Measurements from ENCODE around the gene TBC1D2B.
A peak's percentile ranks its signal among the peaks of the same experiment; 100 is the strongest.

Gene TBC1D2B

GRCh38 chr15:78055919-78056713, 21.4 kb downstream of the TBC1D2B start:
- no peak for FAIRE-seq
- DNase-seq (ENCODE audit: low spot score): no peak

DNA sequence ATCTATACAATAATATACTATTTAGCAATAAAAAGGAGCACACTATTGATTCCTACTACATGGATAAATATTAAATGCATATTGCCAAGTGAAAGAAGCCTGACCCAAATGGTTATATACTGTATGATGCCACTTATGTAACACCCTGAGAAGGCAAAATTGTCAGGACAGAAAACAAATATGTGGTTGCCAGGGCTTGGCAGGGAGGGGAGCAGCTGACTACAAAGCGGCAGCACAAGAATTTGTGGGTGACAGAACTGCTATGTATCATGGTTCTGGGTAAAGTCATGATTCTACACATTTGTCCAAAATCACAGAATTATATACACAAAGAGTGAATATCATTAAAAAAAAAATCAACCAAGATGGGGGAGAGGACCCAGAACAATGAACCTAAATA, 22.5 kb downstream of the TBC1D2B start:
- no peak for DNase-seq (ENCODE audit: low spot score)
- FAIRE-seq: no peak

DNA sequence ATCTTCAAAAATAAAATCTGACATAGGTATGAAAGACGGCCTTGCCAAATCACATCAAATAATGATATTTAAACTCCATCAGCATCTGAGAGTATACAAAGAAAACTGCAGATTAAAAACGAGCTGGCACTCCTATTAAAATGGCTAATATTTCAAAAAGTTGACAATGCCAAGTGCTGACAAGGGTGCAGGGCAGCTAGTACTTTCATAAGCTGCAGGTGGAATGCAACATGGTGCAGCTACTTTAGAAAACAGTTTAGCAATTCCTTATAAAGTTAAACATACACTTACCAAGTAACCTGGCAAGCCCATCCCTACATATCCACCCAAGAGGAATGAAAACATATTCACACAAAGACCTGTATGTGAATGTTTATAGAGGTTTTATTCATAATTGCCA, 23.0 kb downstream of the TBC1D2B start:
- no peak for DNase-seq (ENCODE audit: low spot score)
- no peak for FAIRE-seq

GRCh38 chr15:78052545-78052944, 25.0 kb downstream of the TBC1D2B start:
- FAIRE-seq: no peak
- no peak for DNase-seq (ENCODE audit: low spot score)

DNA sequence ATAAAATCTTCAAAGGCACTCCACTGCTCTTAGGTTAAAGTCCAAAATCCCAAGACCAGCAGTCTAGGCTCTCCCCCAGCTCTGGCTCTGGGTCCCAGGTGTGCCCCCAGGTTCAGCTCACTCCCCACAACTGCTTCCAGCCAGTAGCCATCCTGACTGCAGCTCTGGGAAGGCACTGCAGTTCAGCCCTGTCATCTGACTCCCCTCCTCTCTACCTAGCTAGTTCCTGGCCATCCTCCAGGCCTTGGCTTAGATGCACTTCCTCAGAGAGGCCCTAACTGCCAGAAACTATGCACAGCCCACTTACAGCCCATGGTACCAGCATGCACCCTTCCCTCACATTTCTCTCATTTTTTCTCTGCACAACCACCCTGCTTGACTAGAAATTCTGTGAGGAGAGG, 25.5 kb downstream of the TBC1D2B start:
- DNase-seq (ENCODE audit: low spot score): no peak
- FAIRE-seq: no peak

- no peak for DNase-seq (ENCODE audit: low spot score)
- FAIRE-seq: no peak
Observed at GRCh38 chr15:78051596-78051995, 25.9 kb downstream of the TBC1D2B start.

DNA sequence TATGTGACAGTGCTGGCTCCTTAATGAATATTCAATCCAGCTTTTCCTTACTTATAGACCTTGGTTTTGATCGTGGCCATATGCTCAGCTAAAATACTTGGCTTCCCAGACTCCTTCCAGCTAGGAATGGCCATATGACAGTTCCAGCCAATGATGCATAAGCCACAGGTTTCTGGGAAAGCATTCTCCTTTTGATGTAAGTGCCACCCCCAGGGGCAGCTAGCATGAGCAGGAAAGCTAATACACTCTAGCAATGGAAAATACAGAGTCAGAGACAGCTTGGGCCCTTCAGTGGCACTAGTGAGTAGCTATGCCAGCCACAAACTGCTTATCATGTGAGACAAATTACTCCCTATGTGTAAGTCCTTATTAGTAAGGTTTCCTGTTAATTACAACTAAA, 26.7 kb downstream of the TBC1D2B start:
- FAIRE-seq (no peak), DNase-seq (ENCODE audit: low spot score) (no peak)

GRCh38 chr15:78050441-78050809, 27.1 kb downstream of the TBC1D2B start:
- FAIRE-seq: no peak
- DNase-seq (ENCODE audit: low spot score): no peak

- DNase-seq (ENCODE audit: low spot score) (peak; percentile 24), FAIRE-seq (no peak)
Observed at GRCh38 chr15:78049691-78050440, 27.6 kb downstream of the TBC1D2B start.

DNA sequence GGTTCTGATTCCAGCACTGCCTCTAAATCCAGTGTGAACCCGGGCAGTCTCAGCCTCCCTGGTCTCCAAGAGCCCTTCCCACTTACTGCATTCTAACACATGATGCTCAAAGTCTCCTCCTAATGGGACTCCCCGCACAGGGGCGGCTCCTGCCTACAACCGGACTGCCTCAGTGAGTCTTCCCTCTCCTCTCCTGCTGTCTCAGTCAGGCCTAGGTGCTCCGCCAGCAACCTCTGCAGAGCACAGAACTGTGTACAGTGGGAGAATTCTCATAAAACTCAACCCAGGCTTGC, 28.9 kb downstream of the TBC1D2B start:
- DNase-seq (ENCODE audit: low spot score) (no peak), FAIRE-seq (no peak)

GRCh38 chr15:78047761-78048627, 29.5 kb downstream of the TBC1D2B start:
- DNase-seq (ENCODE audit: low spot score) (no peak), FAIRE-seq (no peak)

GRCh38 chr15:78046796-78047341, 30.6 kb downstream of the TBC1D2B start:
- FAIRE-seq (no peak), DNase-seq (ENCODE audit: low spot score) (no peak)

DNA sequence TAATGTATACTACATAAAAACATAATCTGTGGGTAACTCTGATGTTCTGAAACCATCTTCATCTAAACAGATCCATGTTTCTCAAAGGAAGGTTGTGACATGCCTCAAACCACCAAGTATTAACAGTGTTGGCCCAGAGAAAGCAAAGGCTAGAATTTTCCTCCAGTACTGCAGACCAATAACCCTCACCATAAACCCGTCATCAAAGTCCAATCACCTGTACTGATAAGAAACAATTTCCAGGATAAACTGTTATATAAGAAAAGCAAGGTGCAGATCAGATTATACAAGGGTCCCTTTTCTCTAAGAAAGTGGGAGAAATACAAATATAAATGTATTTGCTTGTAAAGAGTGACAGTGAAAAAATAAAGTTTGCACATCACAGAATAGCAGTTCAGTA, 32.3 kb downstream of the TBC1D2B start:
- FAIRE-seq: no peak
- DNase-seq (ENCODE audit: low spot score): no peak

- no peak for FAIRE-seq
- DNase-seq (ENCODE audit: low spot score): no peak
Observed at GRCh38 chr15:78044407-78045155, 32.9 kb downstream of the TBC1D2B start.

GRCh38 chr15:78041946-78042345, 35.6 kb downstream of the TBC1D2B start:
- no peak for DNase-seq (ENCODE audit: low spot score)
- FAIRE-seq: no peak

DNA sequence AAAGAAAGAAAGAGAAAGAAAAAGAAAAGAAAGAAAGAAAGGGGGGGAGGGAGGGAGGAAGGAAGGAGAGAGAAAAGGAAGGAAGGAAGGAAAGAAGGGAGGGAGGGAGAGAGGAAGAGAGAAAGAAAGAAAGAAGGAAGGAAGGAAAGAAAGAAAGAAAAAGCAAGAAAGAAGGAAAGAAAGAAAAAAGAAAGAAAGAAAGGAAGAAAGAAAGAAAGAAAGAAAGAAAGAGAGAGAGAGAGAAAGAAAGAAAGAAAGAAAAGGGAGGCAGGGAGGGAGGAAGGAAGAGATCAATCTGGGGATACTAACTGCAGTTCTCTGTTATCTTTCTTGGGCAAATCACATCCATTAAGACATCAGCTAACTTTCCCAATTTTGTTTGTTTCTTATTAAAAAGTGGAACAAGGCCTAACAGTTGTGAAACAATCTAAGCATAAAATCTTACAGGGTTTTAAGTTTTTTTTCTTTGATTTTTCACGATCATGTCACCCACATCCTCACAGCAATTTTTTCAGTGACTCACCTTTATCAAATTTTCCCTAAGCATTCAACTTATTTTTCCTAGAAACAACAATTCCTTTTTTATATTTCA, 36.8 kb downstream of the TBC1D2B start:
- DNase-seq (ENCODE audit: low spot score) (no peak), FAIRE-seq (no peak)

DNA sequence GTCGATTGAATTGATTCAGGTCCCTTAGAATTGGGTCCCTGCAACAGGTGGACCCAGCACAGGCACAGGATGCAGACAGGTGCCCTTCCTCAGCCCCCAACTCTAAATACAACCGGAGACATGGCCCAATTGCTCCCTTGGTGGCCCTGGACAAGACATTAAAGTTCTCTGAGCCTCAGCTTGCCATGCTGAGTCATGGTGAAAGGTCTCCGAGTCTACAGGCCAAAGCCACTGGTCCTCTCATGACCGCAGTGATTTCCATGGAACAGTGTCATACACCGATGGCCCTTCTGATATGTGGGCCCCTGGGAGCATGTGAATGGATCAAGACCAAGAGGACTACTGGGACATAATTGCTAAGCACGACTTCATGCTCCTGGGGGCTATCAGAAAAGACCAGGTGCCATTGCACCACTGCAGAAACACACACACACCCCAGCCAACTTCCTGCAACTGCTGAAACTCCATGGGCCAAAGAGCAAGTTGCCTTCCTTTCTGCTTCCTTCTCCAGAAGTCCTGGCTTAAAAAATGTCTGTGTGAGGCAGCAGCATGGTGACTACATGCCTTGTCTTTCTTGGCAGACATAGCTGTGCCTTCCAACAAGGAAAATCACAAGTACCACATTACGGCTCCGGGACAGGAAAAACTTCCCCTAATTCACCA, 38.8 kb downstream of the TBC1D2B start:
- DNase-seq (ENCODE audit: low spot score): no peak
- no peak for FAIRE-seq

- FAIRE-seq (no peak), DNase-seq (ENCODE audit: low spot score) (no peak)
Observed at GRCh38 chr15:78037779-78038305, 39.7 kb downstream of the TBC1D2B start.

DNA sequence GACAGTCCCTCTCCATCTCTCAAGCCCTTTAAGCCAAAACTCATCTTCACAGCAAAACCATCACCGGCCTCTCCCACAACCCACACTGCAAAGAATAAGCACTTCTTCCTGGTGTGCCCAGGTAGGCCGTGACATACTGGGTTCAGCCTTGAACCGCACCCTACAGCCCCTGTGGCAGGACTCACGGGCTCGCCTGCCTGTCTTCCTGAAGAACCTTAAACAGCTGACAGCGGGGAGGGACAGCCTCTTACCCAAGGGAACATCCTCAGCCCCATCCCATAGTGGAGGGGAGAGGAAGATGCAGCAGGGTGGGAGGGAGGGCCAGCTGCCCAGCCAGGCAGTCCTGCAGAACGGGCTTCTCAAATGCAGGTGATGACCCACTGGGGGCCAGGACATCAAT, 40.2 kb downstream of the TBC1D2B start:
- FAIRE-seq (no peak), DNase-seq (ENCODE audit: low spot score) (no peak)

- FAIRE-seq (no peak), DNase-seq (ENCODE audit: low spot score) (no peak)
Observed at GRCh38 chr15:78035861-78036476, 41.5 kb downstream of the TBC1D2B start.
